IMR-90 (cell line): ENCODE measurements around the gene PDZD2. TPM values are rescaled to one million over a fixed set of nuclear protein-coding genes. Genes with fewer than 3 reads are reported as not detected.

ENCODE experiments used
- ATAC-seq: fragments of 200-7000 bp; cut with Tn5 transposase; 2 replicates; pipeline ENCODE4 v1.9.1; 2020; ENCODE audit warnings: low read depth, mild to moderate bottlenecking, moderate library complexity
- BruUV-seq: library from RNA; stranded (reverse); fragments of 400-500 nt; replicated peaks from 2 replicates; lab custom pipeline; 2021; lab: Mats Ljungman, UMichigan
- CTCF ChIA-PET: fragments of 300-600 bp; formaldehyde crosslinking; extraction: SDS; loops from one replicate; lab custom pipeline; 2021; ENCODE audit warnings: antibody characterized with exemption; lab: Yijun Ruan, JAX
- POLR2A ChIA-PET: fragments of 300-600 bp; sonication (Branson Sonifier 250); formaldehyde crosslinking; loops from one replicate; lab custom pipeline; 2022; ENCODE audit warnings: antibody characterized with exemption; ENCODE audit not compliant: unreplicated experiment; lab: Charles Lee
- DNase-seq: peaks from one replicate; pipeline ENCODE4 v3.0.0; 2013
- H2AFZ ChIP-seq: replicated peaks from 2 replicates; pipeline ENCODE3; 2013; ENCODE audit warnings: low read length, mild to moderate bottlenecking; ENCODE audit not compliant: poor library complexity
- H2AK5ac ChIP-seq: 2 replicates; pipeline ENCODE4 v1.6.1; 2013; ENCODE audit warnings: low read depth, low read length, inconsistent platforms
- H2AK9ac ChIP-seq: replicated peaks from 2 replicates; pipeline ENCODE3; 2013; ENCODE audit warnings: mild to moderate bottlenecking, low read depth, low read length, moderate library complexity; ENCODE audit not compliant: poor library complexity
- H2BK120ac ChIP-seq: 2 replicates; pipeline ENCODE4 v1.6.1; 2013; ENCODE audit warnings: low read depth, low read length, inconsistent platforms
- H2BK15ac ChIP-seq: 3 replicates; pipeline ENCODE4 v1.6.1; 2013; ENCODE audit warnings: low read depth, low read length, inconsistent platforms
- H2BK20ac ChIP-seq: 2 replicates; pipeline ENCODE4 v1.6.1; 2013; ENCODE audit warnings: low read depth, mild to moderate bottlenecking, inconsistent platforms, low read length, moderate library complexity
- H2BK5ac ChIP-seq: 2 replicates; pipeline ENCODE4 v1.6.1; 2013; ENCODE audit warnings: mild to moderate bottlenecking, low read depth, low read length, inconsistent platforms; ENCODE audit not compliant: poor library complexity, severe bottlenecking
- H3K14ac ChIP-seq: replicated peaks from 2 replicates; pipeline ENCODE4 v1.6.1; 2013; ENCODE audit warnings: low read depth, low read length, inconsistent platforms
- H3K18ac ChIP-seq: 2 replicates; pipeline ENCODE4 v1.6.1; 2013; ENCODE audit warnings: low read depth, low read length, control low read depth
- H3K23ac ChIP-seq: 2 replicates; pipeline ENCODE4 v1.6.1; 2013; ENCODE audit warnings: low read depth, low read length, inconsistent platforms
- H3K27ac ChIP-seq: 2 replicates; pipeline ENCODE4 v1.5.1; 2013; ENCODE audit warnings: mild to moderate bottlenecking, control low read depth, low read length; ENCODE audit not compliant: insufficient read depth
- H3K27me3 ChIP-seq: 2 replicates; pipeline ENCODE4 v1.6.1; 2013; ENCODE audit warnings: low read length; ENCODE audit not compliant: control insufficient read depth, insufficient read depth
- H3K36me3 ChIP-seq: 2 replicates; pipeline ENCODE4 v1.6.1; 2013; ENCODE audit warnings: low read length, mixed read lengths; ENCODE audit not compliant: control insufficient read depth, insufficient read depth
- H3K4ac ChIP-seq: 2 replicates; pipeline ENCODE4 v1.6.1; 2013; ENCODE audit warnings: low read depth, low read length, inconsistent platforms
- H3K4me1 ChIP-seq: 2 replicates; pipeline ENCODE4 v1.6.1; 2013; ENCODE audit warnings: low read length, mixed read lengths; ENCODE audit not compliant: control insufficient read depth, insufficient read depth
- H3K4me2 ChIP-seq: 2 replicates; pipeline ENCODE4 v1.6.1; 2013; ENCODE audit warnings: low read depth, mild to moderate bottlenecking, control low read depth, low read length, moderate library complexity
- H3K4me3 ChIP-seq: 2 replicates; pipeline ENCODE4 v1.5.1; 2013; ENCODE audit warnings: low read depth, mild to moderate bottlenecking, control low read depth, low read length, moderate library complexity; ENCODE audit not compliant: insufficient read depth
- H3K56ac ChIP-seq: 2 replicates; pipeline ENCODE4 v1.6.1; 2013; ENCODE audit warnings: low read length, inconsistent platforms; ENCODE audit not compliant: insufficient read depth; ENCODE audit errors: extremely low read depth
- H3K79me1 ChIP-seq, 2 experiments: 2 replicates each; pipeline ENCODE4 v1.6.1; 2013; ENCODE audit warnings: low read length in 2 of 2, inconsistent platforms in 1 of 2, low read depth in 1 of 2
- H3K9ac ChIP-seq: 2 replicates; pipeline ENCODE4 v1.6.1; 2013; ENCODE audit warnings: low read depth, low read length, control low read depth
- H3K9me1 ChIP-seq: 2 replicates; pipeline ENCODE4 v1.6.1; 2013; ENCODE audit warnings: low read length, inconsistent platforms; ENCODE audit not compliant: insufficient read depth
- H3K9me3 ChIP-seq: 2 replicates; pipeline ENCODE4 v1.6.1; 2013; ENCODE audit warnings: low read length; ENCODE audit not compliant: control insufficient read depth, insufficient read depth
- H4K20me1 ChIP-seq: 2 replicates; pipeline ENCODE4 v1.6.1; 2013; ENCODE audit warnings: low read length, inconsistent platforms; ENCODE audit not compliant: insufficient read depth
- H4K5ac ChIP-seq: 2 replicates; pipeline ENCODE4 v1.6.1; 2013; ENCODE audit warnings: mild to moderate bottlenecking, low read depth, low read length, control low read depth
- H4K8ac ChIP-seq, 2 experiments: 2 replicates each; pipeline ENCODE4 v1.6.1; 2013; ENCODE audit warnings: low read depth in 2 of 2, low read length in 2 of 2, control low read depth in 1 of 2, inconsistent platforms in 1 of 2
- H4K91ac ChIP-seq: 2 replicates; pipeline ENCODE4 v1.6.1; 2013; ENCODE audit warnings: low read depth, low read length, inconsistent platforms; ENCODE audit not compliant: insufficient read depth
- BHLHE40 ChIP-seq: fragments of 150-350 bp; IDR thresholded peaks from 2 replicates; pipeline ENCODE4 v1.6.1; 2016; ENCODE audit warnings: mild to moderate bottlenecking, low read depth, low read length
- CEBPB ChIP-seq: IDR thresholded peaks from 2 replicates; pipeline ENCODE4 v1.6.1; 2012; ENCODE audit warnings: low read depth, low read length, improper control_type of control experiment
- CHD1 ChIP-seq: IDR thresholded peaks from 2 replicates; pipeline ENCODE4 v1.6.1; 2012; ENCODE audit warnings: low read depth, low read length, improper control_type of control experiment
- CTCF ChIP-seq: conservative IDR thresholded peaks from 2 replicates; pipeline ENCODE4 v1.5.1; 2012; ENCODE audit warnings: mild to moderate bottlenecking, low read depth, low read length, improper control_type of control experiment
- MXI1 ChIP-seq: IDR thresholded peaks from 2 replicates; pipeline ENCODE4 v1.6.1; 2012; ENCODE audit warnings: low read depth, mild to moderate bottlenecking, low read length, moderate library complexity, borderline replicate concordance
- WGBS, 2 experiments: methylation state at CpG; one replicate each; pipeline versions ENCODE4 v1.1.5 to v1.1.7; 2013; ENCODE audit warnings: missing lambda C conversion rate in 2 of 2; ENCODE audit not compliant: insufficient read length in 1 of 2; ENCODE audit errors: extremely low coverage in 2 of 2; 5-methylcytosine and 5-hydroxymethylcytosine counted together
- dilution Hi-C: fragments of 300-500 bp; cut with HindIII; formaldehyde crosslinking; loops from one replicate; pipeline ENCODE4 v1.14.3; 2018; ENCODE audit warnings: low sequenced_read_pairs; ENCODE audit not compliant: unreplicated experiment
- in situ Hi-C: fragments of 300-500 bp; cut with MboI; formaldehyde crosslinking; loops from 3 replicates; pipeline ENCODE4 v1.14.3; 2019; ENCODE audit warnings: low sequenced_read_pairs, inconsistent platforms, mixed read lengths
- intact Hi-C: fragments of 100-400 bp; cut with micrococcal nuclease; formaldehyde crosslinking; loops from 2 replicates; pipeline ENCODE4 v1.10.0; 2022
- polyA plus RNA-seq, 3 experiments: library from polyadenylated mRNA; depleted of rRNA; stranded (reverse); fragments of >200 nt; gene quantifications; 2 replicates each; pipeline ENCODE4 v1.2.3, GENCODE V29; 2012; ENCODE audit warnings: low replicate concordance in 1 of 3
- total RNA-seq: library from RNA; depleted of rRNA; stranded (reverse); fragments of >200 nt; gene quantifications from 2 replicates; pipeline ENCODE4 v1.2.3, GENCODE V29; 2012

PDZD2 gene
- total and polyA plus RNA-seq, 2 of the 4 experiments (the other 2 are of a cell fraction), result under 0.01 to 0.02 TPM

- H4K8ac ChIP-seq, result no peak overlapping the region
- in situ Hi-C loops (no loop called here), dilution Hi-C loops (no loop called here), intact Hi-C loops (no loop called here)
- H3K27ac ChIP-seq, result no peak overlapping the region
- WGBS, 2 experiments, result no CpG with 5 or more reads among the region's 2 CpGs
- no TSS peak for BruUV-seq
- H3K9me1 ChIP-seq, result no peaks in the 10 kb centered on the region
- ChIA-PET POLR2A (no interaction called here), CTCF (no interaction called here)
- no peak overlapping the region for H4K91ac ChIP-seq
- no peak overlapping the region for H3K9ac ChIP-seq
- no peak overlapping the region for H3K4ac ChIP-seq
- H3K36me3 ChIP-seq, result no peaks in the 10 kb centered on the region
- no peak overlapping the region for H2AK5ac ChIP-seq
- no peaks in the 10 kb centered on the region for H4K20me1 ChIP-seq
- H4K5ac ChIP-seq, result no peak overlapping the region
- no peak overlapping the region for H2BK120ac ChIP-seq
- no peak overlapping the region for H2AFZ ChIP-seq
- H3K23ac ChIP-seq, result no peak overlapping the region
- H3K27me3 ChIP-seq, result peaks cover 34% of the 10 kb centered on the region
- H2BK15ac ChIP-seq, result no peak overlapping the region
- H3K79me1 ChIP-seq, result no peaks in the 10 kb centered on the region
- no peak for TF ChIP-seq CEBPB
- no peak for TF ChIP-seq BHLHE40
- no peak for TF ChIP-seq CTCF
- TF ChIP-seq MXI1, result no peak
- TF ChIP-seq CHD1, result no peak
- no peak overlapping the region for H3K4me2 ChIP-seq
- H3K4me3 ChIP-seq, result no peak overlapping the region
- no peaks in the 10 kb centered on the region; the same call in 1 of the 2 replicates for H3K4me1 ChIP-seq
- H3K18ac ChIP-seq, result no peak overlapping the region
- ATAC-seq, result no peak
- H3K14ac ChIP-seq, result no peak overlapping the region
- no peak overlapping the region for H2BK5ac ChIP-seq
- DNase-seq, result no peak
- H3K9me3 ChIP-seq, result no peaks in the 10 kb centered on the region
- H3K56ac ChIP-seq, result no peak overlapping the region
- H2BK20ac ChIP-seq, result no peak overlapping the region
- H2AK9ac ChIP-seq, result no peak overlapping the region
Observed at GRCh38 chr5:31964007-31964360, 325.1 kb downstream of the PDZD2 start.
